ENCODE data around the gene CPEB3. TPM values are rescaled to one million over a fixed set of nuclear protein-coding genes. Genes with fewer than 3 reads are reported as not detected.

Gene CPEB3
- total RNA-seq, 1 donor from 2014 or later: 2.2 TPM

DNA sequence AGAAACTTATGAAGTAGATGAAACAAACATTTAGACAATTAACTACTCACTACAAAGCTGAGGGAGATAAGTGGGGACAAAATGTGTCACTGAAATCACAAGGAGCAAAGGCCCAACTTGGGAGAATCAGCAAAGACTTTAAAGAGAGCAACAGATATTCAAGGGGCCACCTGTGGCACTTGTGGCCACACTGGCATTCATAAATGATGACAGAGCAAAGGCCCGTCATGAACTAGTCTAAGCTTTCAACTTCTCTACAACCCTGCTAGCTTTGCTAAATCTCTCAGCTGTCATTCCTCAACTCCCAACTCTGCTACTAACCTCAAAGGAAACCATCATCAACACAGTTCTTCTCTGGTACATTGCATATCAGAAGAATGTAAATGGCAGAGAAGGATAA lies 178.4 kb downstream of the CPEB3 start:
- H3K4me3 ChIP-seq: no peak overlapping the region
- H3K9me3 ChIP-seq (ENCODE audit: low read depth): no peaks in the 10 kb centered on the region
- no peaks in the 10 kb centered on the region for H3F3A ChIP-seq (ENCODE audit: low read depth)
- no peak for DNase-seq (ENCODE audit: low spot score)
- Mint-ChIP-seq H3K27ac (no peak overlapping the region), H3K9me3 (no peaks in the 10 kb centered on the region), H3K27me3 (ENCODE audit: insufficient read depth, low read depth) (no peaks in the 10 kb centered on the region), H3K4me3 (no peak overlapping the region), H3K36me3 (no peaks in the 10 kb centered on the region), H3K4me1 (no peaks in the 10 kb centered on the region)
- H4K20me1 ChIP-seq (ENCODE audit: low read depth): no peaks in the 10 kb centered on the region
- no peaks in the 10 kb centered on the region for H3K27me3 ChIP-seq
- no peak overlapping the region for H2AFZ ChIP-seq (replicated peaks)
- H3K9ac ChIP-seq: no peak overlapping the region
- no peaks in the 10 kb centered on the region for H3K79me2 ChIP-seq (ENCODE audit: low read depth)
- TF ChIP-seq EZH2phosphoT487 (IDR thresholded peaks at IDR 0.05): no peak
- TF ChIP-seq, protein P1, sequence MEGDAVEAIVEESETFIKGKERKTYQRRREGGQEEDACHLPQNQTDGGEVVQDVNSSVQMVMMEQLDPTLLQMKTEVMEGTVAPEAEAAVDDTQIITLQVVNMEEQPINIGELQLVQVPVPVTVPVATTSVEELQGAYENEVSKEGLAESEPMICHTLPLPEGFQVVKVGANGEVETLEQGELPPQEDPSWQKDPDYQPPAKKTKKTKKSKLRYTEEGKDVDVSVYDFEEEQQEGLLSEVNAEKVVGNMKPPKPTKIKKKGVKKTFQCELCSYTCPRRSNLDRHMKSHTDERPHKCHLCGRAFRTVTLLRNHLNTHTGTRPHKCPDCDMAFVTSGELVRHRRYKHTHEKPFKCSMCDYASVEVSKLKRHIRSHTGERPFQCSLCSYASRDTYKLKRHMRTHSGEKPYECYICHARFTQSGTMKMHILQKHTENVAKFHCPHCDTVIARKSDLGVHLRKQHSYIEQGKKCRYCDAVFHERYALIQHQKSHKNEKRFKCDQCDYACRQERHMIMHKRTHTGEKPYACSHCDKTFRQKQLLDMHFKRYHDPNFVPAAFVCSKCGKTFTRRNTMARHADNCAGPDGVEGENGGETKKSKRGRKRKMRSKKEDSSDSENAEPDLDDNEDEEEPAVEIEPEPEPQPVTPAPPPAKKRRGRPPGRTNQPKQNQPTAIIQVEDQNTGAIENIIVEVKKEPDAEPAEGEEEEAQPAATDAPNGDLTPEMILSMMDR (IDR thresholded peaks at IDR 0.05): no peak
- TF ChIP-seq EZH2 (IDR thresholded peaks at IDR 0.05): no peak
- H3K4me1 ChIP-seq: no peaks in the 10 kb centered on the region
- H3K4me2 ChIP-seq: no peak overlapping the region
- no peak overlapping the region for H3K27ac ChIP-seq
- H3K36me3 ChIP-seq: no peaks in the 10 kb centered on the region

DNA sequence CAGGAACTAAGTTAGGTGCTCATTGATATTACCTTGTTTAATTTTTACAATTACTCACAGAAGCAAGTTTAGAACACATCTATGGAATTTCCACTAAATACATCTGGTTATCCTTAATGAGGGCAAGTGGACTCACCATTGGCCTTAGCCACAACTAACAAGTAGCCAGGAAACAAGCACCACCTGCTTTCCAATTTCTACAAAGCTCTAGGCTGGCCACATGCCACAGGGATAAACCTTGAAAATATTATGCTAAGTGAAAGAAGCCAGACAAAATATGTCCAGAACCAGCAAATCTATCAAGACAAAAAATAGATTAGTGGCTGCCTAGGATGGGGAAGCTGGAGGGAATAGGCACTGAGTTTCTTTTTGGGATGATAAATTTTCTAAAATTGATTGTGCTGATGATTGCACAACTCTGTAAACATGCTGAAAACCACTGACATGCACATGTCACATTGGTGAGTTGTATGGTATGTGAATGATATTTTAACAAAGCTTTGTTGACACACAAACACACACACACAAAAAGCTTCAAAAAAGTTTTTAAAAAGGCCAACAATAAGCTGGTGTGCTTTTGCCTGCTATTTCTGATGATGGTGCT lies 179.4 kb downstream of the CPEB3 start:
- no peak for TF ChIP-seq EZH2 (IDR thresholded peaks at IDR 0.05)
- no peak for TF ChIP-seq EZH2phosphoT487 (IDR thresholded peaks at IDR 0.05)
- TF ChIP-seq, protein P1 (IDR thresholded peaks at IDR 0.05): no peak
- Histone ChIP-seq H3K9ac (no peak overlapping the region), H3K27me3 (no peaks in the 10 kb centered on the region), H3K27ac (no peak overlapping the region), H3K4me2 (no peak overlapping the region), H3K9me3 (ENCODE audit: low read depth) (no peaks in the 10 kb centered on the region), H3K36me3 (no peaks in the 10 kb centered on the region), H3K4me3 (no peak overlapping the region), H2AFZ (replicated peaks) (no peak overlapping the region), H3F3A (ENCODE audit: low read depth) (no peaks in the 10 kb centered on the region), H4K20me1 (ENCODE audit: low read depth) (no peaks in the 10 kb centered on the region), H3K79me2 (ENCODE audit: low read depth) (no peaks in the 10 kb centered on the region), H3K4me1 (no peaks in the 10 kb centered on the region)
- Mint-ChIP-seq H3K4me3 (no peak overlapping the region), H3K36me3 (no peaks in the 10 kb centered on the region), H3K4me1 (no peaks in the 10 kb centered on the region), H3K27me3 (ENCODE audit: insufficient read depth, low read depth) (no peaks in the 10 kb centered on the region), H3K9me3 (no peaks in the 10 kb centered on the region), H3K27ac (no peak overlapping the region)
- DNase-seq (ENCODE audit: low spot score): no peak

DNA sequence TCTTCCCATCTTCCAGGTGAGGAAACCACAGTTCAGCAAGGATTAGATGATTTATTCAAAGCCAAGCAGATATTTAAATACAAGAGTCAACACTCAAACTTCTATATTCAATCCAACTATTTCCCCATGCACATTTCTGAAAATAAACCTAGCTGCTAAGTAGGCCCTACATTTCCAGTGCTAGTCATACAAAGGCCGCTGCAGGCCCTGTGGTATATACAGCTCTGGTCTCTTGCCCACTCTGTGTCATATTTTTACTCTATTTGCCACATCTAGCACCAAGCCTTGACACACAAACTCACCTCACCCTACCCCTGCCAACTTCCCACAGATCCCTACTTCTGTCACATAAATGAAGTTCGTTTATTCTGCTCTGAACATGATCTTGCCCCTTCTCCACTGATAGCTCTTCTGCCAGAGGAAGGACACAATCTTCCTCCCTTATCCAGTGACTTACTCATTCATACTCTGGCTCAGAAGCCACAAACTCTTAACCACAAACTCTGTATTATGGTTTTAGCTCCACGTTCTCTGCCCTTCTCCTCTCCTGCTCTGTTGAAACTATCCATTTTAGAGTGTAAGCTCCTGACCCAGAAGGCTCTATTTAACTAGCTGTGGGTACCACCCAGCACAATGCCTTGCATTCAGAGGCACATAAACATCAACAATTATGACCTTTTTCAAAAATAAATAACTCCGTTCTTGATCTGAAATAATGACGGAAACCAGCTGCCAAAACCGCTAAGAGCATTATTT lies 180.7 kb downstream of the CPEB3 start:
- no peaks in the 10 kb centered on the region for H3F3A ChIP-seq (ENCODE audit: low read depth)
- DNase-seq (ENCODE audit: low spot score): no peak
- no peak overlapping the region for H3K4me2 ChIP-seq
- no peaks in the 10 kb centered on the region for H3K9me3 ChIP-seq (ENCODE audit: low read depth)
- H3K79me2 ChIP-seq (ENCODE audit: low read depth): no peaks in the 10 kb centered on the region
- Mint-ChIP-seq H3K27me3 (ENCODE audit: insufficient read depth, low read depth) (no peaks in the 10 kb centered on the region), H3K4me3 (no peak overlapping the region), H3K27ac (no peak overlapping the region), H3K4me1 (no peaks in the 10 kb centered on the region), H3K36me3 (no peaks in the 10 kb centered on the region), H3K9me3 (no peaks in the 10 kb centered on the region)
- H4K20me1 ChIP-seq (ENCODE audit: low read depth): no peaks in the 10 kb centered on the region
- H3K9ac ChIP-seq: no peak overlapping the region
- H3K36me3 ChIP-seq: no peaks in the 10 kb centered on the region
- H2AFZ ChIP-seq (replicated peaks): no peak overlapping the region
- no peak overlapping the region for H3K4me3 ChIP-seq
- TF ChIP-seq, protein P1 (IDR thresholded peaks at IDR 0.05): no peak
- TF ChIP-seq EZH2 (IDR thresholded peaks at IDR 0.05) (no peak), EZH2phosphoT487 (IDR thresholded peaks at IDR 0.05) (no peak)
- H3K27ac ChIP-seq: no peak overlapping the region
- no peaks in the 10 kb centered on the region for H3K4me1 ChIP-seq
- no peaks in the 10 kb centered on the region for H3K27me3 ChIP-seq

Data from neural progenitor cell (in vitro differentiated cells).